ENCODE measurements around the gene GSE1. TPM values are rescaled to one million over a fixed set of nuclear protein-coding genes. Genes with fewer than 3 reads are reported as not detected.

The GSE1 gene
- total RNA-seq, 4 donors from 2014 or later = 57.1 to 208 (median 90.5) TPM

- no peak for TF ChIP-seq CTCF (IDR thresholded peaks at IDR 0.05; ENCODE audit: low read depth)
Observed at GRCh38 chr16:85654251-85655095, 41.4 kb downstream of the GSE1 start.

GRCh38 chr16:85655216-85656129, 42.4 kb downstream of the GSE1 start:
- no peak for TF ChIP-seq CTCF (IDR thresholded peaks at IDR 0.05; ENCODE audit: low read depth)

- TF ChIP-seq CTCF (IDR thresholded peaks at IDR 0.05; ENCODE audit: low read depth) = no peak
Observed at GRCh38 chr16:85656351-85657266, 43.5 kb downstream of the GSE1 start.

GRCh38 chr16:85657267-85657650, 44.1 kb downstream of the GSE1 start:
- TF ChIP-seq CTCF (IDR thresholded peaks at IDR 0.05; ENCODE audit: low read depth) = no peak

GRCh38 chr16:85657996-85658395, 44.9 kb downstream of the GSE1 start:
- TF ChIP-seq CTCF (IDR thresholded peaks at IDR 0.05; ENCODE audit: low read depth) = no peak

- no peak for TF ChIP-seq CTCF (IDR thresholded peaks at IDR 0.05; ENCODE audit: low read depth)
Observed at GRCh38 chr16:85658504-85659326, 45.6 kb downstream of the GSE1 start.

Data from subcutaneous adipose tissue (tissue), 4 donors.